GM12873 (cell line): ENCODE data around the gene PIGR.

Source experiments
- TF ChIP-seq, protein P1 (sequence below): IDR thresholded peaks from 2 replicates; pipeline ENCODE4 v1.5.1; 2012; ENCODE audit warnings: low read depth, mild to moderate bottlenecking, moderate library complexity, low read length, control low read depth; ENCODE audit not compliant: insufficient read depth; ENCODE audit errors: missing control alignments

Gene PIGR

DNA sequence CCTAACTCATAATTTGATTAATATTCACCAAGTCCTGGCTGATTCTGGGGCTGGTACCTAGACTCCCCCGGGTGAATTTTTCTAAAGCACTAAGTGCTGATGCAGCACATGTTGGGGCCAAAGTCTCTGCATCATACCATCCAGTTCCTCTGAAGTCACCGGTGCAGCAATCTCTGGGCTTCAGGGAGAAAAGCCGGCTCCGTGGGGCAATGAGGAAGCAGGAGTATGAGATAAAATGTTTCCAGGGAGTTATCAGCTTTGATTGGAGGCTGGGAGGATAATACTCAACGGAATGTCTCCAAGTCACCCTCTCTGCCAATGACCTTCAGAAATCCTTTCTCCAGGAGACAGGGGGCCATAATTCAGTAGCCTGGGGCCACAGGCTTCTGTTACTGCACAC, 22.8 kb upstream of the PIGR start:
- TF ChIP-seq, protein P1, sequence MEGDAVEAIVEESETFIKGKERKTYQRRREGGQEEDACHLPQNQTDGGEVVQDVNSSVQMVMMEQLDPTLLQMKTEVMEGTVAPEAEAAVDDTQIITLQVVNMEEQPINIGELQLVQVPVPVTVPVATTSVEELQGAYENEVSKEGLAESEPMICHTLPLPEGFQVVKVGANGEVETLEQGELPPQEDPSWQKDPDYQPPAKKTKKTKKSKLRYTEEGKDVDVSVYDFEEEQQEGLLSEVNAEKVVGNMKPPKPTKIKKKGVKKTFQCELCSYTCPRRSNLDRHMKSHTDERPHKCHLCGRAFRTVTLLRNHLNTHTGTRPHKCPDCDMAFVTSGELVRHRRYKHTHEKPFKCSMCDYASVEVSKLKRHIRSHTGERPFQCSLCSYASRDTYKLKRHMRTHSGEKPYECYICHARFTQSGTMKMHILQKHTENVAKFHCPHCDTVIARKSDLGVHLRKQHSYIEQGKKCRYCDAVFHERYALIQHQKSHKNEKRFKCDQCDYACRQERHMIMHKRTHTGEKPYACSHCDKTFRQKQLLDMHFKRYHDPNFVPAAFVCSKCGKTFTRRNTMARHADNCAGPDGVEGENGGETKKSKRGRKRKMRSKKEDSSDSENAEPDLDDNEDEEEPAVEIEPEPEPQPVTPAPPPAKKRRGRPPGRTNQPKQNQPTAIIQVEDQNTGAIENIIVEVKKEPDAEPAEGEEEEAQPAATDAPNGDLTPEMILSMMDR, result no peak

DNA sequence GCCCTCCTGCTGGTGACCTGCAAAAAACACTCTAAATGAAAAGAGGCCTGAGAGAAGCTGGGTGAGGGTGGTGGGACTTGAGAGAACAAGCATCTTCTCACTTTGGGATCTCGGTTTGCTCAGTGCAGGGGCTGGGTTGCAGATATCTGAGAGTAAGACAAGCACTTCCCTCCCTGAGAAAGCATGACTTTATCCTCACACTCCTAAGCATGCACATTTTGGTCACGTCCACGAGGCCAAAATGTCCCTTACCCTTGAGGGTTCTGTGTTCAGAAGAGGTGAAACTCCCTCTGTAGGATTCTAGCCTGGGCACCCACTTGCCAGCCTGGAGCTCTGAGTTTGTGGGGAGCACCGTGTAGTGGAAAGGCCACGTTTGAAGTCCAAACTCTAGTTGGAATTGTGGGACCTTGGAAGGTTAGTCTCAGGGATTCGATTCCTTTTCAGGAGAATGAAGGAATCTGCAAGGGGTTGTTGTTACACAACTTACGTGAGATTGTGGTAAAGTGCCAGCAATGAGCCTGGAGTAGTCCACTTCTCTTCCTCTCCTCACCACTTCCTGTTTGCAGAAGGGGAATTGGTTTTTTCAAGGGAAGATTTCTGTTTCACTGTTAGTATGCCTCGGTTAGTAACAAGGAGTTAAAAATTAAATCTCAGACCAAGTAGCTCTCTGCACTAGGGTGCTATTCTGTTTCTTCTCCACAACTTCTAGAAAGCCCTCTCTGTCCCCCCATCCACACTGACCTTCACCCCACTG, 21.0 kb upstream of the PIGR start:
- TF ChIP-seq, protein P1, result no peak

DNA sequence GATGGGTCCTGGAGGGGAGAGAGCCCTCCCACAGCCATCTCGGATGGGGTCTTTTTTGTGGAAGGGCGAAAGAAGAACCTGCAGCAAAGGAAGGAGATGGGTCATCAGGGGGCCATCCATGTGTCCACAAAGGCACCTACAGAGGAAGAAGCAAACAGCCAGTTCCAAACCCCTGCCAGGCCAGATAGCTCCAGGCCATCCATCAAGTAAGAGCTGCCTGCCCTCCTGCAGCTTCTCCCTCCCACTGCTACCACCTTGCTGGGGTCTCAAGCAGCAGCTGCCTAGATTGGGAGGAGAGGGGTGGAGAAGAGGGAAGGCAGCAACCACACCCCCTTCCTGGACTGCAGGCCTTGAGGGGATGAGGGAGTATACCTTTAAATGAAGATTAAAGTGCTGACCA, 19.5 kb upstream of the PIGR start:
- TF ChIP-seq, protein P1, result no peak

DNA sequence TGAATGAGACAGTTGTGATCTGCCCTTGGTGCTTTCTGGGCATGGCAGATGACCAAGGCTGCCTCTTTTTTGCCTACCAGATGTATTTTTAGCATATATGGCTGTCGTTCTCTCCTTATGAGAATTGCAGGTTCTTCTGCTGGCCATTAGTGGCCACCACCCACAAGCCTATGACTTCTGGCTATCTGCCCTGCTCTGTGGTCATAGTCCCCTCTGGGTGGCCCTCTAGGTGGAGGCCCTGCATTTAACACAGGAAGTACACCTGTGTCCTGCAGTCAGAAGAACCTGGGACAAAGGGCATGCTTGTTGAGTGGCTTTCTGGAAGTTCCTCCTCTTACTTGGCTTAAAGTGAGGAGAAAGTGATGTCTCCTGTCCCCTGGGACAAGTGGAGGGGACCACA, 17.5 kb upstream of the PIGR start:
- TF ChIP-seq, protein P1, result no peak

DNA sequence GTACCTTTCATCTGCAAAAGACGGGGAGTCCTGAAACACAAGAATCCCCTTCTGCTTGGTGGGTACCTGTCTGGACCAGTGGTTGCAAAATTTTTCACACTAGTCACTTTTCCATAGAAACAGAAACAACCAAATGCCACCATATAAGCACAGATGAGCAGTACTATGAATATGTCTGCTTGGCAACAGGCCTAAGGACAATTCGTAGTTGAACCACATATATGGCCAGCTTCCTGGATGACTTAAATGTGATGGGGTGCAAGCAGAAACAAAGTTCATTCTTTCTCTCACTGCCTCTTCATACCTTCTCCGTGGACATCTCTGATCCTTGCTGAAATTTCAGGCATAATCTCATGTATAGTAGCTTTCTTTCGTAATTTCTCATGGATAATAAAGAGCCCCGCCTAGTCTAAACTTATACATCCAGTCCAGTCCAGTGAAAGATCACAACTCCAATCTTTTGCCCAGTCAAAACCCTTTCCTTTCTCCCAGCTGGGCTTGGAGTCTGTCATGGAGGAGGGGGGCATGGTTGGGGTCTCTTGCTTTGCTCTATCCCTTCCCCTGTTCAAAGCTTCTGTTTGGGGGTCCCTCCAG, 16.9 kb upstream of the PIGR start:
- TF ChIP-seq, protein P1, result no peak

DNA sequence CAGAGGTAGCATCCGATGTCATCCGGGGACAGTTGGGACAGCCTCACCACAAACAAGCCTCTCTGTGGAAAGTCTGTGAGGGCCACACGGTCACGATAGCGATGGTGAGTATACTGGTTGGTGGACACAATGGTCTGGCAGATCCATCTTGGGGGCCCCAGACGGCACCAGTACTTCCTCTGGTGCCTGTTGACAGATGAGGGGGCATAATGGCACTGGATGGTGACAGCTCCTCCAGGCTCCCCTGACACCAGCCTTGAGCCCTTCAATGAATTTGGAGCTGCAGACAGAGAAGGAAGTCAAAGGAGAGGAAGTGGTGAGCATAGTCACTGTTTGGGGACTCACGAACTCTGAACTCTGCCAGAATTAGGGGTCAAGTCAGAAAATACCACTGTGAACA, 16.0 kb upstream of the PIGR start:
- TF ChIP-seq, protein P1, result no peak

DNA sequence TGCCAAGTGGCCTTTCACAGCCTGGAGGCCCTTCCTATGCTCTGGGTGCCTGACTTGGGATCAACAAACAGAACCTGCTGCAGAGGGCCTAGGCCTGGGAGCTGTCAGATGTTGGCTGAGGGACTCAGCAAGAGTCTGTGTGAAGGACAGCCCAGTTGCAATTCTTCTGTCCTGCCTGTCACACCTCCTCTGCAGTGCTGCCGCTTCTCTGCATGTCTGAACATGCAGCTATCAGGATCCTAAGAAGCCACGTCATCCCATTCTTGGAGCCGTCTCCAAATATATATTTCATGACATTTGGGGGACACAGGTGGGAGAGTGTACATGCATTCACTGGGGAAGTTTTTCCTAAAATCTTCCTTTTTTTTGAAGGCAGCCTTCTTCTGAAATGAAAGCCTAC, 15.4 kb upstream of the PIGR start:
- TF ChIP-seq, protein P1, result no peak
